T-helper 1 cell (primary cell): Measurements from ENCODE around the gene RNFT2.

Experiments
- DNase-seq, 5 donors: peaks; one replicate each; pipeline ENCODE4 v3.0.0-alpha.2; 2012 to 2020
- total RNA-seq, 4 donors: gene quantifications; one replicate each; lab custom pipeline; 2026; lab: John Stamatoyannopoulos, UW

The RNFT2 gene
- total RNA-seq = 4.1 to 6.7 (median 5.3) reads per million in 4 donors

GRCh38 chr12:116737774-116738657 lies at the start of gene RNFT2, which contains the start of gene SPRING1:
Gene RNFT2 (plus strand): TSS chr12:116738315. CDS start chr12:116740498, 2,183 bp downstream.
Gene SPRING1 (minus strand): TSS chr12:116738069. CDS start chr12:116737900, 169 bp downstream.
- DNase-seq = peak; percentile 97 to 99 (median 98)

GRCh38 chr12:116689521-116689920 lies 48.6 kb upstream of the RNFT2 start:
- DNase-seq = no peak

GRCh38 chr12:116689979-116690744 lies 48.0 kb upstream of the RNFT2 start:
- no peak for DNase-seq

- no peak for DNase-seq
These were observed 46.9 kb upstream of the RNFT2 start for GRCh38 chr12:116691205-116691604.

GRCh38 chr12:116691636-116692035 lies 46.5 kb upstream of the RNFT2 start:
- no peak for DNase-seq

- no peak for DNase-seq
These were observed 45.5 kb upstream of the RNFT2 start for GRCh38 chr12:116692605-116693004.

GRCh38 chr12:116693286-116694227 lies 44.6 kb upstream of the RNFT2 start:
- DNase-seq = no peak

GRCh38 chr12:116694653-116695463 lies 43.3 kb upstream of the RNFT2 start:
- no peak for DNase-seq

GRCh38 chr12:116695464-116695725 lies 42.7 kb upstream of the RNFT2 start:
- DNase-seq = no peak

GRCh38 chr12:116697305-116697704 lies 40.8 kb upstream of the RNFT2 start:
- DNase-seq = peak in 1 of 5 donors; percentile 10

- no peak for DNase-seq
These were observed 40.4 kb upstream of the RNFT2 start for GRCh38 chr12:116697716-116698115.

- no peak for DNase-seq
These were observed 40.0 kb upstream of the RNFT2 start for GRCh38 chr12:116698116-116698515.

GRCh38 chr12:116698554-116699075 lies 39.5 kb upstream of the RNFT2 start:
- no peak for DNase-seq

- no peak for DNase-seq
These were observed 38.0 kb upstream of the RNFT2 start for GRCh38 chr12:116700066-116700465.

- DNase-seq = no peak
These were observed 36.7 kb upstream of the RNFT2 start for GRCh38 chr12:116701432-116701831.

- peak in 4 of 5 donors; percentile 41 to 59 (median 54) for DNase-seq
These were observed 34.8 kb upstream of the RNFT2 start for GRCh38 chr12:116703214-116703795.

GRCh38 chr12:116707751-116708150 lies 30.4 kb upstream of the RNFT2 start:
- DNase-seq = no peak

- peak in 3 of 5 donors; percentile 17 to 54 (median 32) for DNase-seq
These were observed 29.0 kb upstream of the RNFT2 start for GRCh38 chr12:116708826-116709756.

- DNase-seq = no peak
These were observed 28.3 kb upstream of the RNFT2 start for GRCh38 chr12:116709768-116710167.
